GM18519 (cell line): ENCODE measurements around the gene SUSD1.

Experiments
- ATAC-seq: cut with Tn5 transposase; IDR thresholded peaks from one replicate; pipeline ENCODE4 v1.9.1; 2021; ENCODE audit warnings: mild to moderate bottlenecking, moderate library complexity; ENCODE audit not compliant: unreplicated experiment, low FRiP score

SUSD1 gene

GRCh38 chr9:112072721-112073638 is 102.1 kb downstream of the SUSD1 start:
- ATAC-seq, result no peak

- ATAC-seq, result no peak
Observed at GRCh38 chr9:112069318-112070169, 105.6 kb downstream of the SUSD1 start.

DNA sequence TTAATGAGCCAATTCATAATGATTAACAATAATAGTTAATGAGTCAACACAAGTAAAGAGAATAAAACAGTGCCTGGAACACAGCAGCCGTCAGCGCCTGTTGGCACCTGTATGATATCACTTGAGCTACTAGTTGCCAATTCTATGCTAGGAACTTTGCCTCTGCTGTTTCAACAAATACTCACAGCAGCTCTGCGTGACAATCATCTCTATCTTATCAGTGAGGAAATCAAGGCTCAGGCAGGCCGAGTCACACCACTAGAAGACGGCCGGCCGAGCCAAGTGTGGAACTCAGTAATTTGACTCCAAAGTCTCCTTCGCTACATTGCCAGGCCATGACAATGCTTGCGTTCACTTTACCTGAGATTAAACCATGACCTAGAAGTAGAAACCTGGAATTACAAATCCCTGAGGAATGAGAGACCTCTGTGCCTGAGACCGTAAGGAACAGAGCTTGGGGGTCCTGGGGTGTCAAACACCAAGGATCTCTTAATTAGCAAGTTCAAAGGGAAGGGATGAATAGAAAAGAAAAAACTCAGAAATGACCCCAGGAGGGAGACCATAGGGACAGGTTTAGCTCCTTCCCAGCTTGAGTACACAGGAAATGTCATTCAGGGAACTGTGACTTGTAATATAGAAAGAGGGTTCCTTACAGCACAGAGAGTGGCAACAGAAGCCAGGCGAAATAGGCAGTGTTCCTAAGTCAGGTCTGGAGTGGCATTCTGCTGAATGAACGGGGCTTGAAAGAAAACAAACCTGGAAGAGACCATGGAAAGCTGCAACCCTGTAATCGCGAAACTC is 109.1 kb downstream of the SUSD1 start:
- ATAC-seq, result no peak

DNA sequence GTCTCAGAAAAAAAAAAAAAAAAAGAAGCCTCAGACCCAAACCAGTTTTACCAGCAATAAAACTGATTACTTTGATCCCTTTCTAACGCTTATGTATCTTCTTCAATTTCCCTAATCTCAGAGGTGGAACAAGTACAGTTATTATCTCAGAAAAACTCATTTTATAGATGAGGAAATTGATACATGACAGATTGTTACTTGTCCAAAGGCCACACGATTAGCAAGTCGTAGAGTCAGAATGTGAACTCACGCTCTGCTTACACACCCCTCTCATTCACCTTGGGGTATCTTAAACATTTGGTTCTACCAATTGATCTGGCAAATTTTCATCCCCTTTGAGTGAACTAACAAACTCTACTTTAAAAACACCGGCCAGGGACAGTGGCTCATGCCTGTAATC is 110.2 kb downstream of the SUSD1 start:
- ATAC-seq, result no peak

- no peak for ATAC-seq
Observed at GRCh38 chr9:112063586-112063985, 111.5 kb downstream of the SUSD1 start.

DNA sequence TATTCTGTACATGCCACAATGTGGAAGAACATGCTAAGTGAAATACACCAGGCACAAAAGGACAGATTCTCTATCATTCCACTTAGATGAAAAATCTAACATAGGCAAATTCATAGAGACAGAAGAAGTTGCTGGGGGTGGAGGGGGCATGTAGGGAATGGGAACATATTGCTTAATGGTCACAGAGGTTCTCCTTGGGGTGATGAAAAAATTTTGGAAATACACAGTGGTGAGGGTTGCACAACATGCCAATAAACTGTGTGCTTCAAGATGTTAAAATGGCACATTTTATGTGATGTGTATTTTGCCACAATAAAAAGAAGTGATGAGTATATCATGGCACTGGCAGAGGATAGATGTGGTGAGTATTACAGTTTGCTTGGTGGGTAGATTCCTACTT is 111.9 kb downstream of the SUSD1 start:
- ATAC-seq, result no peak

DNA sequence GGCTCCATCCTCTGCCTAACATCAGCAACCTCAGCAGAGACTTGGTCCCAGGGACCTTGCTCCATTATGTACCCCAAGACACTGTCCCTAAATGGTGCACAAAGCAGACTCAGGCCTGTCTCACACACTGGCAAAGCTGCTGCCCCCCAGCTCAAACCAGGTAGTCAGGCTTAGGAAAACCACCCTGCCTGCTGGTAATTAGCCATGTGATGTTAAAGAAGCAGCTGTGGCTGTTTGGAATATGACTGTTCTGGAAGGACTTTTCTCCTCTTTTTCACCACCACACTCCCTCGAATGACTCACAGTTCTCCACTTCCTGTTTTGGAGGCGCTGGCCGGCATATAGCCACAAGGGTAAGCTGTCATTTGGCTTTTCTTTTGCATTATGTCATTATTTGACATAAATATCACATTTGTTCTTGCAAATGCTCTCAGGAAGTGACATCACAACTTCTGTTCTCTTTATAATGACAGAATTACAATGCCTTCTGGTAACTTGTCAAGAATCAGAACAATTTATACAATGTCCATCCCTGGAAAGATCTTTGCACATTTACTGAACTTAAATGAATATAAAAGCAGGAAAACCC is 113.9 kb downstream of the SUSD1 start:
- ATAC-seq, result peak; percentile 68

- no peak for ATAC-seq
Observed at GRCh38 chr9:112059966-112060320, 115.2 kb downstream of the SUSD1 start.

- no peak for ATAC-seq
Observed at GRCh38 chr9:112059145-112059965, 115.7 kb downstream of the SUSD1 start.

DNA sequence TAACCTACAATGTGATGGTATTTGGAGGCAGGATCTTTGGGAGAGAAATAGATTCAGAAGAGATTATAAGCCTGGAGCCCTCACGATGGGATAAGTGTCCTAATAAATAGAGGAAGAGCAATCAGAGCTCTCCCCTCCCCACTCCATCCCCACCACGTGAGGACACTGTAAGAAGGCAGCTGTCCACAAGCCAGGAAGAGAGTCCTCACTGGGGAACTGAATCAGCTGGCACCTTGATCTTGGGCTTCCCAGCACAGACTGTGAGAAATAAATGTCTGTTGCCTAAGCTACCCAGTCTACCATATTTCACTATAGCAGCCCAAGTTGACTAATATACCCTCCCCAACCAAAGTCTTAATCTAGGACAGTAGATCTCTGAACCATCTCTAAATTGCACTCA is 118.1 kb downstream of the SUSD1 start:
- ATAC-seq, result no peak

DNA sequence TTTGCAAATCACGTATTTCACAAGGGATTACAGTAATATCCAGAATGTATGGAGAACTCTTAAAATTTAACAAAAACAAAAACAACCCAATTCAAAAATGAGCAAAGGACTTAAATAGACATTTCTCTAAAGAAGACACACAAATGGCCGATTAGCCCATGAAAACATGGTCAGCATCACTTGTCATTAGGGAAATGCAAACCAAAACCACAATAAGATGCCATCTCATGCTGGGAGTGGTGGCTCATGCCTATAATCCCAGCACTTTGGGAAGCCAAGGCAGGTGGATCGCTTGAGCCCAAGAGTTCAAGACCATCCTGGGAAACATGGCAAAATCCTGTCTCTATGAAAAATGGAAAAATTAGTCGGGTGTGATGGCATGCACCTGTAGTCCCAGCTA is 120.2 kb downstream of the SUSD1 start:
- ATAC-seq, result no peak

GRCh38 chr9:112051812-112052211 is 123.3 kb downstream of the SUSD1 start:
- no peak for ATAC-seq

DNA sequence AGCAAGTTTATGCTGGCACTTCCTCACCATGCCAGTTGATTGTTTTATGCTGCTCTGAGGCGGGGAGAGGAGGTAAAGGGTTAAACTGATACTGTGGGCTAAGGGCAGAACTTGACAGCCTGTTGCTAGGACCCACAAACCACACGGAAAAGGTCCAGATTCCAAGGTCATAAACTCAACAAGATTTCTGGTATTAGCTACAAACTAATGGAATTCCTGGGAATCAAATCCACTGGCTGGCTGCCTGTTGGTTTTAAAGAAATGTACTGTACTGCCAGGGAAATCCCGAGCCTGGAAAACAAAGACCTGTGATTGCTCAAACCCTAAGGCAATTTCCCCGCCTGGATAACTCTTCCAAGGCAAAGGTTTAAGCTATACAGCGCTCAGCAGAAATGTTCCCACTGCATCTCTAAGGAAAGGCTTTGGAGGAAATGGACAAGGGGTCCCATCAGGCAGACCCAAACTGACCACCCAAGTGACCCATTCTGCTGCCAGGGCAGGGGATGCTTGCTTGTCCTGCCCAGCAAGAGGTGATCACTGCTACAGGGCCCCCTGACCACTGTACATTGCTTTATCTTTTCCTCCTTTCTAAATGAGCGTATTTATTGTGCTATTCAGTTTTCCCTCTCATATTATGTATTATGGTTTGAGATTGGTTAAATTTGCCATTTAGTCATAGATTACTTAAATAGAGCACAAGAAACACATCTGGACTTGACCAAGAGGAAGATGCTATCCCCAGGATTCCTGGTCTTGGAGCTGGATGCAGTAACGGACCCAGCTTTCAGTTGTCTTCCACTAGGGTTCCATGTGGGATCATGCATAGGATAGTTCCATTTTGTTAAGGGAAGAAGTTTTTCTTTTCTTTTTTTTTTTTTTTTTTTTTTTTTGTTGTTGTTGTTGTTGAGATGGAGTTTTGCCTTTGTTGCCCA is 124.3 kb downstream of the SUSD1 start:
- ATAC-seq, result no peak

GRCh38 chr9:112049811-112050516 is 125.1 kb downstream of the SUSD1 start:
- no peak for ATAC-seq

DNA sequence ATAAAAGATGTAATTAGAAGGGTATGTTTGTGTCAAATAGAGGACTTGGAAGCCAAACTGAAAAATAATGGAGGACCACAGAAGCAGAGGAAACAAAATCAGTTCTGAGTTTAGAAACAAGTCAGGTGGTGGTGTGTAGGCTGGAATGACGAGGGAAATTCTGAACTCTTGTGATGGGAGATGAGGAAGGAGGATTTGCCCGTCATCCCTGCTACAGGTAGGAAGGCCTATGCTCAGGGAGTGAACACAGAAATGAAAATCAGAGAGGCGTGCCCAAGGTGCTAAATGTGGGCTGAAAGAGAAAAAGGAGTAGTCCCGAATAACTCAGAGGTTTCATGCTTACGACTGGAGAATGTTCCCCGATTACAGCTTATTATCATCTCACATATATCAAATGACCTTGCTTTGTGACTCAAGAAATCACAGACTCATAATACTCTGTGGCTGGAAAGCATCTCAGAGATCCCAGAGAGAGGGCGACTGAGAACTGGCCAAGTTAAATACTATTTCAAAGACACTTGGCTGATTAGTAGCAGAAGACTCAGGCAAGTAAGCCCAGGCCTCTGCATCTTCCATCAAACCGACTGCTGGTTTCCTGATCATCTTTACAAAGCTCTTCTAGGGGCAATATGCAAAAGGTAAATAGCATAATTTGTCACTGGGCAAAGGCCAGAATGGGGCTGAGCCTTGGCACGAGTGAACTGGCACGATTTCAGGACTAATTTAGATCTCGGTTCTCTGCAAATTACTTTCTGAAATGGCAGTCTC is 126.0 kb downstream of the SUSD1 start:
- no peak for ATAC-seq

DNA sequence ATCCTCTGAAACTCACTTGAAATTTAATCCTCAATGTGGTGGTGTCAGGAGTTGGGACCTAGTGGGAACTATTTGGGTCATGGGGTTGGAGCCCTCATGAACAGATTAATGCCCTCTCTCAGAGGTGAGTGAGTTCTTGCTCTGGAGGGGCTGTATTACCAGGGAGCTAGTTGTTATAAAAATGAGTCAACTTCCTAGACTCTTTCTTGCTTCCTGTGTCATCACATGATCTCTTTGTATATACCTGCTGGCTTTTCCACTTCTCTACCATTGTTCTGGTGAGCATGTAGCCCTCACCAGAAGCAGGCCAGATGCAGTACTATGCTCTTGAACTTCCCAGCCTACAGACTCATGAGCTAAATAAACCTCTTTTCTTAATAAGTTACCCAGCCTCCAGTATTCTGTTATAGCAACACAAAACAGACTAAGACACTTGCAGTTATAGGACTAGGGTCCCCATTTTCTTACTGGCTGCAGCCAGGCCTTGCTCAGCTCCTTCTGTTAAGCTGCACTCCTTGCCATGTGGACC is 127.5 kb downstream of the SUSD1 start:
- ATAC-seq, result no peak

GRCh38 chr9:112046181-112046580 is 128.9 kb downstream of the SUSD1 start:
- ATAC-seq, result no peak
